Stimulated activated CD4-positive, alpha-beta T cell treated with anti-CD3 and anti-CD28 coated beads, Interleukin-4, amount 100 ng/mL, for 24 hours (primary cell): Measurements from ENCODE around the gene PRRX2.
"Not testable (repeated sequence)": the region's sequence is repeated elsewhere in the genome, so short reads cannot be mapped to it uniquely, and the experiment has no call there.

Experiments used
- DNase-seq: peaks from one replicate; pipeline ENCODE4 v3.0.0-alpha.2; 2020

PRRX2 gene

DNA sequence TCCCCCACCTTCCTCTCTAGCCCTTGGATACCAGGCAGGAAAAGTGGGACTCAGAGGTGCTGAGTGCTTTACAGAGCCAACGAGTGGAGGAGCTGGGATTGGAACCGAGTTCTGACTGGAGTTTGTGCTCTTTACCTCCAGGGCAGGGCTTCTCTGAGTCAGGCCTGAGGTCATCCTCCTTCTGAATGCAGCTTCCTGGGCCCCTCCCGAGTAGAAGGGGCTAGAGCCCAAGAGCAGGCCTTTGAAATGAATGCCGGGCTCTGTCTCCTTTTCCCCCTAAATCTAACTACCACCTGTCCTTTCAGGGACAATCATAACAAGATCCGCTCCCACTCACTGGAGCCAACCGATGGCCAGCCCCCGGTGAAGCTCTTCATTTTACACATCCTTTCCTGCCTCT, 74.7 kb downstream of the PRRX2 start:
- DNase-seq = no peak

DNA sequence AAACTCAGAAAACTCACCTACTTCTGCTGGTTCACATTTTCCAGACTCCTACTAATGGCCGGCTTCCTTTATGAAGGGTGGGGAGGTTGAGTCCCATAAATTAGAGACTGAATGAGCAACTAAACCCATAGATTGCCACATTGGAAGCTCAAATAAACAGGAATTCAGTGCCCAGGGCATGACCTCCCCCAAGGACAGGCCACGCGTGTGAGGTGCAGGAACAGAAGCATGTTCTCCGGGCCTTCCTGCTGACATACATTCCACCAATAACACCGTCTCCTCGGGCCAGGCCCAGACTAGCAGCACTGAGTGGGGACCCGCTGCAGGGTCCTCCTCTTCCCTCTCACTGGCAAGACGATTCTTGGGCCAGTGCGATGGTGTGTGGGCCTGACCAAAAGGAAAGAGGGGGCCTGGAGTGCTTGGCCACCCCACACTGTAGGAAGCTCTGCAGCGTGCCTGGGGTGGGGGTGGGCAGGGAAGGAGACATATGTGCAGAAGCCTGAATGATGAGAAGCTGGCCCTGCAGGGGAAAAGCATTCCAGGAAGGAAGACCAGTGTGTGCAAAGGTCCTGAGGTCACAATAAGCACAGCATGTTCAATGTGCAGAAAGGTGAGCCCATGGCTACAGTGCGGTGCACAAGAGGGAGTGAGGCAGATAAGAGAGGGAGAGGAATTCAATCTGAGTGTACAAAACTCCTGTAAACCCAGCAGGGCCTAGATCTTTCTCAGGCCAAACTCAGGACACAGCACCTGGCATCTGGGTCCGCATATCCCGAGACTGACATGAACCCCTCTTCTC, 75.4 kb downstream of the PRRX2 start:
- no peak for DNase-seq

DNA sequence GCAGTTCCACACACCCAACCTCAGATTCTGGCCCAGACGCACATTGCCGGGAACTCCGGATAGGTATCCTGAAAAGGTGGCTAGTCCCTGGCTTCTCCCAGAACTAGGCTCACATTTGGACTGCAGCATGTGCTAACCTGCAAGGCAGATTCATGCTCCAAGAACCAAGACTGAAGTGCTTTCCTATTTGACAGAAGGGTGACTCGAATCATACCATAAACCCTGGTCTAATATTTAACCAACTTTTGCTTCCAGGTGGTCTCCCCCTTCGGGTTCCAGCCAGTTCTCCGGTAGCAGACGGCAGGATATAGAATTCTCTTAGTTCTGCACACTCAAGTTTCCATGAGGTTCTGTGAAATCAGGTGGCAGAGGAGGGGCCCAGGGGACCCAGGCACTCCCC, 79.8 kb downstream of the PRRX2 start:
- DNase-seq = no peak

DNA sequence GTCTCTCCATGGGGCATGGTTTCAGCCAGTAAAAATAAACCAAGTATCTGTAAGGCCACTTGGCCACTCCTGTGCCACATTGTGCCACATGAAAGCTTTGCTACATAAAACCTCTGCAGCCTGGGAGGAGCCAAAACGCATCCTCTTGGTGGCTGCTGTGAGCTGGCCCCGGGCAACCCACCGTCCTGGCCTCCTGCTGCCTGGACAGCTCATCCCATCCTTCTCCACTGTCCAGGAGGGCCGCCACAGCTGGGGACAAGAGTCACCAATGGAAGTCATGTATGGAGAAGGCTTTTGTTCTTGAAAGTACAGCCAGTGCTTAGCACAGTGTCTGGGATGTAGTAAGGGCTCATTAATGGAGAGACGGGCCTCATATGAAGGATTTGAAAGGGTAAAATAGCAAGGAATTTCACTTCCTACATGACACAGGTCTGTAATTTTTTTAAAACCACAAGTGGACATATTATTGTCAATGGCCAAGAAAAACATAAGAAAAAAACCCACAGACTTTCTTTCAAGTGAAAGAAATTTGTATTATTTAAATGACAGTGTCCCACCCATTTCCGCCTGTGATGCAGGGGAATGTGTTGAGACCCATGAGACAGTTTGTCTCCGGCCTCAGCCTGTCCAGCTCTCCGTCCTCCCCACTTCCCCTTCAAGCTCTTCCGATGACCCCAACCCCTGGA, 80.8 kb downstream of the PRRX2 start:
- DNase-seq = no peak

DNA sequence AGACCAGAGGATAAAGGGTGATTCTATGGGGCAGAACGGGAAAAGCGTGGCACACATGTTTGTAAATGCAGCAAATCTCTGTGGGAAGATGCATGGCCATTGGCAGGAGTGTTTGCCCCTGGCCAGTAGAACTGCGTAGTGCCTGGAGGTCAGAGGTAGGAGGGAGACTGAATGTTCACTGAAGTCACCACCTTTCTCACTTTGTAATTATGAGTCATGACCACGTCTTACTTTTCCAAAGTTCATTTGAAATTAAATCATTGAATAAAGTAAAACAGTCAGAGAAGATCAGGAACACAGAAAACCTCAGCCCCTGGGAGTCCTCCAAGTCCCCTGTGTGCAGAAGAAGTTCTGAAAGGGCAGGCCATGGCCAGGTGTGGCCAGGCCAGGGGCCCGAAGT, 82.8 kb downstream of the PRRX2 start:
- no peak for DNase-seq

DNA sequence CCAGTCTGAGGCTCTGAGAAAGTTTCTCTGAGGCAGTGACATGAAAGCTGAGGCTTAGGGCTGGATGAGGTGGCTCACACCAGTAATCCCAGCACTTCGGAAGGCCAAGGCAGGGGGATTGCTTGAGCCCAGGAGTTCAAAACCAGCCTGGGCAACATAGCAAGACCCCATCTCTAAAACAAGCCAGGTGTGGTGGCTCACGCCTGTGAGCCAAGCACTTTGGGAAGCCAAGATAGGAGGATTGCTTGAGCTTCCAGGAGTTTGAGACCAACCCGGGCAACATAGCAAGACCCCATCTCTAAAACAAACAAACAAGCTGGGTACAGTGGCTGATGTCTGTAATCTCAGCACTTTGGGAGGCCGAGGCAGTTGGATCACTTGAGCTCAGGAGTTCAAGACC, 83.6 kb downstream of the PRRX2 start:
- DNase-seq = not testable (repeated sequence)

DNA sequence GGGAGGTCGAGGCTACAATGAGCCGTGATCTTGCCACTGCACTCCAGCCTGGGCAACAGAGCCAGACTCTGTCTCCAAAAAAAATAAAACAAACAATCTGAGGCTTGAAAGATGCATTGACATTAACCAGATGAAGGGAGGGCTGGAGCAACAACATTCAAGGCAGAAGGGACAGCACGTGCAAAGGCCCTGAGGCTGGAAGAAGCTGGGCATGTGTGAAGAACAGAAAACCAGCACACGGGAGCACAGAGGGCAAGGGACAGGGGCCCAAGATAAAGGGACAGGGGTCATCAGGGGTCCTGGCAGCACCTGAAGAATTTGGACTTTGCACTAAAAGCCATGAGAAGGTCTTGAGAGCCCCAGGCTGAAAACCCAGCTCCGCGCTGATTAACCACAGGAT, 84.1 kb downstream of the PRRX2 start:
- DNase-seq = no peak

DNA sequence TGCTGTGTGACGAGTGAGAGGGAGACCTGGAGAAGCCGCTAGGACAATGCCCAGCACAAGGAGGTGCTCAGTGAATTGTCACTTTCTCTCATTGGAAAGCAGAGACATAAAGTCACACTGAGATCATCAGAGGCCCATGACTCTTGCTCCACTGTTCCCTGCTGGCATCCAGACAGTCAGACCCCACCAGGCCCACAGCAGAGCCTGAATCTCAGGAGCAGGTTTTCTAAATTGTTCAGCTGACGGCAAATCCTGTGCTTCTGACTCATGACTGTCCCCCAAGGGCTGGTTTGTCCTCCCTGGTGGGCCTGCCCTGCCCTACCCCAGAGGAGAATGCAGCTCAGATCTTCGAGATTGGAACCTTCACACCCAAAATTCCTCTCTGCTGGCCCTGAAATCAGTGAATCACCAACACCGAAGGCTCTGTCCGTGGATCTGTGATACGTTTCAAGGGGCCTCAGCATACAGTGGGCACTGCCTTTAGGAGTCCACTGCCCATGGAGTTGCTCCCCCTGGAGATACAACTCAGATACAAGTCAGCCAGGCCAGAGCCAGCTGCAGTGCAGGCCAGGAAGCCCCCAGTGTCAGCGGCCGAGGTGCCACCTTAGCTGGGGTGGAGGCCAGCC, 84.7 kb downstream of the PRRX2 start:
- DNase-seq = no peak

DNA sequence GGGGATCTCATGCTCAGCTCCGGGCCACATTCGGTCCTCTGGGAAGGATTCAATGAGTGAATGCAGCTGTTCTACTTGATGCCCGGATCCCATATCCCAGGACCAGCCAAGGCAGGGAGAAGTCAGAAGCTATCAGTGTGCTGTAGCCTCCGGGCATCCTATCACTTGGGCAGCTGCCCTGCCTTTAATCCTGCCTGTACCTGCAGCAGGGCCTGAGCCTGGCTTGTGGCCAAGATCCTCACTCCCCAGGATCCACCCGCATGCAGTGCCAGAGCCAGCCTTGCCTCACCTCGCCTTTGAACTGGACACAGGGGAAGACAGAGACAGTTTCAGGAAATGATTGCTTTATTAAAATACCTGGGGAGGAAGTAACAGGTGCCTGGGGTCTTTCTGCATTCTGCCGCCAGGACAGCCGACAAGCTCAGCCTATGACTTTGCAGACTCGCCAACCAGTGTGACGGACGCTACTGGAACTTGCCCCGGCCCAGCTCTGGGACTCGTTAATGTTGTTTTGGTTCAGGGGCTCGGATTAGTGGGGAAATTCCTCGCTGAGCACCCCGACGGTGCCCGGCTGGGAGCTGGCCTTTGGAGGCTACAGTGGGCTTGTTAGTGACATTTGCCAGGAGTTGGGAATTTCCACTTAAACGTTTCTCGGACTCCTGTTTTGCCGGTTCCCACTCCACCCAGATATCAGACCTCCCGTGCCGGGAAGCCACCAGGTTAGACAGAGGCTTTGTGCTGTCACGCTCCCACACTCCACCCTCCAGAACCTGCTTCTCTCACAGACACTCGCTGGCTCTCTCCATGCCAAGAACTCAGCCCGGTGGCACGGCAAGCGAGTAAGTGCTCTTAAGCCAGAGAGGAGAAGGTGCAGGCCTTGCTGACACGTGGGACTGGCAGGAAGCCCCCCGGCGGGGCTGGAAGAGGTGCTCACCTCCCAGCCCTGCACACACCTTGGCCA, 86.7 kb downstream of the PRRX2 start:
- DNase-seq = no peak

DNA sequence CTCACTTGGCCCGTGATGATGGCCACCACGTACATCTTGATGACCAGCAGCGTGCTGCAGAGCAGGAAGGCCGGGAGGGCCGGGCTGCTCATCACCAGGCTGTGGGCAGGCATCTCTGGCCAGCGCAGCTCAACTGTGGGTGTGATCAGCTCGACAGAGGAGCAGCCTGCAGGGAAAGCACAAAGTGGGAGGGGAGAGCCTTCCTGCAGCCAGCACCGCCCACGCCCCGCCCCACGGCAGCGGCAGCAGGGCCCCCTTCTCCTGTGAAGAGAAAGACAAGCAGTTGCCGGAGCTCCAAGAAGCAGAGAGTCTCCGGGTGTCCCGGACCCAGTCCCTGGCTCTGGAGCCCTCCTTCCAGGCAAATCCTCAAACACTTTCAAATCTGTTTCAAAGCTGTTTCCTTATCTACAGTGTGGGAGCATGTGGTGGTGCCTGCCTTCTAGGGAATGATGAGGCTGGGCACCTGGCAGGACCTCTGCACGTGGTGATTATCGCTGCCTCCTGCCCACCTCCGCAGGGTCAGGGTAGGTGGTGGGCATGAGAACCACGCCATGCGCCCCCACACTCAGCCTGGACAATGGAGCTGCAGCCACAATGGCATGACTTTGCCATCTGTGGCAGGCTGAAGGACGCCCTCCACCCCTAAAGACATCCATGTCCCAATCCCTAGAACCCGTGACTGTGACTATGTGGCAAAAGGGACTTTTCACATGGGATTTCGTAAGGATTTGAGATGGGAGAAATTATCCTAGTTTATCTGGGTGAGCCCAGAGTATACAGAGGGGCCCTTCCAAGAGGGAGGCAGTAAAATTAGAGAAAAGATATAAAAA, 87.7 kb downstream of the PRRX2 start, which contains the start of gene PTGES:
Gene PTGES, minus strand, starts transcription at position 143 of the 830 bp plus-strand sequence. Its CDS starts 30 bp downstream, at position 113.
- DNase-seq = peak; percentile 42

DNA sequence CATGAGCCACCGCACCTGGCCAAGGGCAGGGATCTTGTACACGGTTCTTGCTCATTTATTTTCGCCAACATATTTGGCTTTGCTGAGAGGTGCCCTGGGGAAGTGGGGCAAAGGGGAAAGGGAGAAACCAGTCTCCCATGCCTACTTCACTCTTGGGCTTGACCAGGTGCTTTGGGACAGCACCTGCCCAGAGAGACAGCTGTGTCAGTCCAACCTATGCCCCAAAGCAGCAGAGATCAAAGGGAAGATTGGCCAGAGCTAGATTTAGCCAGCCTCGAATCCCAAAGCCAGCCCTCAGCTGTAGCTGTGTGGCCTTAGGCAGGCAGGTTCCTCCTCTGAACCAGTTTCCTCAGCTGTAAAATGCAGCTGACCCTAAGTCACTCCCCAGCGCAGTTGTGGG, 89.7 kb downstream of the PRRX2 start:
- DNase-seq = no peak

DNA sequence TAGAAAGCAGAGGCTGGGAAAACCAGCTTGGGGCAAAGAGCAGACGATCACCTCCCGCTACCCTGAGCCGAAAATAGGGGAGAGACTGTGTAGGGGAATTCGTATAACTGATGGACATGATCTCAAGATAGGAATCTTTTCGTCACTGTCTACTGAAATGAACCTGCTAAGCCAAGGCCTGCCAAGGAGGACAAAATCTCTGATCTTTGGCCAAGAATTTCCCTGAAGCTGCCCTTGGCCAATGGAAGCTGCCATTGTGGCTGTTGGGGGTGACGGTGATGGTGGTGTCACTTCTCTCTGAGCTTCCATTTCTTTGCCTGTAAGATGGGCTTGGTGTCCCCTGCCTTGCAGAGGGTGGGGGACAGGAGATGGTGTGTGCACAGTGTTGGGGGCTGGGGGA, 90.7 kb downstream of the PRRX2 start:
- no peak for DNase-seq

DNA sequence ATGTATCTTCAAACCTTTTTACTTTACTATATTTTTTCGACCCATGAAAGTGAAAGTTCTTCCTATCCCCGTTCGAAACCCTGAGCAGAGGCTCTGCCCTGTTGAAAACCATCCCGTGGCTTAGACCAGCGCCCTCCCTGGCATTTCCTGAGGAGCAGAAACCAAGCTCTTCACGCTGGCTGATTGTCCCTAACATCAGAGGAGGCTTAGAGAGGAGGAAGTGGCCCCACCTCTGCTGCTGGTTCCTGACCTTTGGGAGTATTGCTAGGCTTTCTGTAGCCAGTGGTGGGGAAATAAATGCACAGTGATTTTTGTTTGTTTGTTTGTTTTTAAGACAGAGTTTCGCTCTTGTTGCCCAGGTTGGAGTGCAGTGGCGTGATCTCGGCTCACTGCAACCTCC, 91.6 kb downstream of the PRRX2 start:
- DNase-seq = no peak

DNA sequence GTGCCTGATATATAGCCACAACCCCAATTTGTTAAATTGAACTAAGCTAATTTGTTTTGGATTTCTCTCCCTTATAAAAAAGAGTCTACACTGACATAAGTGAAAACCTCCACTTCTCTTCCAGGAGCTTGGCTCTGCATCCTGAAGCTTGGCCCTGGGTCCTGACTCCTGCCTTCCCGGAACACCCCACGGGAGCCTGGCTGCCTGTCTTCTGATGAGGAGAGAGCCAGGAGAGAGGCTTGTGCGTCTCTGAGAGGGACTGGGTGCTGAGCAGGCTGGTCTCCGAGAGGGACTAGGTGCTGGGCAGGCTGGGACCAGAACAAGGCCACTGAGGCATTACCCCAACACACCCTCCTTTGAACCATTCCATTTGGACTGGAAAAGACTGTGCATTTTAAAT, 93.9 kb downstream of the PRRX2 start:
- DNase-seq = no peak

DNA sequence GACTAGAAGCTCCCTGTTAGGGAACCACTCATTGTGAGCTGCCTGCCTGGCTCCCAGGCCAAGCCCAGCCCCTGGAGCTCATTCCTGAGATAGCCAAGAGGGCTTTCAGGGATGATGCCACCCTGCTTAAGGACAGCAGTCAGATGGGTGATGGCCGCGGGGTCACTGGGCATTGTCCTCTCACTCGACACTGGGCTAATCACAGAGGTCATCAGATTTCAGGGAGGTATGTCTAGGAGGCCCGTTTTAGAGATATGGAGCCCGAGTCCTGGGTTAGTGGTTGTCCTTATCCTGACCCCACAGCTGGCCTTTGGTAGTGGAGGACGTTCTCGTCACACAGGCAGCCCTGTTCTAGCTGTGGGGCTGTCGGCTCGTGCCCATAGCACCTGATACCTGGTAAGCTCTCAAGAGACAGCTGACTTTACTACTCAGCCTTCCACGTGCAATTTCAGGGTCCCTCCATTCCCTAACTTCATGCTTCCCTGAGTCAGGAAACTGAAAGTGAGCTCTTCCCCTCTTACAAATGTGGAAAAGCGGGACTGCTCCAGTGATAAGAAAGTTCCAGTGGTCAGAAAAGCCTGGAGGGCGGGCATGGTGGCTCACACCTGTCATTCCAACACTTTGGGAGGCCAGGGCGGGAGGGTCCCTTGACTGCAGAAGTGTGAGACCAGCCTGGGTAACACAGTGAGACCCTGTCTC, 94.5 kb downstream of the PRRX2 start:
- DNase-seq = no peak

DNA sequence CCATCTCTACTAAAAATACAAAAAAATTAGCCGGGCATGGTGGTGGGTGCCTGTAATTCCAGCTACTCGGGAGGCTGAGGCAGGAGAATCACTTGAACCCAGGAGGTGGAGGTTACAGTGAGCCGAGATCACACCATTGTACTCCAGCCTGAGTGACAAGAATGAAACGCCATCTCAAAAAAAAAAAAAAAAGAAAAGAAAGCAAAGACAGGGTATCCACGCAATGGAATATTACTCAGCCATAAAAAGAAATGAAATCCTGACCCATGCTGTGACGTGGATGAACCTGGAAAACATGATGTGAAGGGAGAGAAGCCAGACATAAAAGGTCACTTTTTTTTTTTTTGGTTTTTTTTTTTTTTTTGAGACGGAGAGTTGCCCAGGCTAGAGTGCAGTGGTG, 95.3 kb downstream of the PRRX2 start:
- not testable (repeated sequence) for DNase-seq

DNA sequence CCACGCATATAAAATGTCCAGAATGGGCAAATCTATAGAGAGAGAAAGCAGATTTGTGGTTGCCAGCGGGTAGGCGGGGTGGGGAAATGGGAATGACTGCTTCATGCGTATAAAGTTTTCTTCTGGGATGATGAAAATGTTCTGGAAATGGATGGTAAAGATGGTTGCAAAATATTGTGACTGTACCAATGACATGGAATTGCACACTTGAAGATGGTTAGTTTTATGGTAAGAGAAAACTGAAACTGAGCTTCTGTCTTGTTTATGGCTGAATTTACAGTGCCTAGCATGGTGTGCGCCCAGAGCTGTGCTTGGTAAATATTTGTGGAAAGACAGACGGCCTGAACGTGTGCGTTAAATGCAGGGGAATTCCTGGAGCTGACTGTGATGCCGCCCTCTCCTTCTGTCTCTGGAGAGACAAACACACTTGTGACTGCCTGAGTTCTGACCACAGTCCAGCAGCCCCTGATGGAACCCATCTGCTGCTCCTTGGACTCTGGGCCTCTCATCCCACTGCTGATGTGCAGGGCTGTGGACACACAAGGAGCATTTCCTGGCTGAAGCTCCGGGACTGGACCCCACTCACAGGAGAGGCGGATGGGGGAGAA, 96.0 kb downstream of the PRRX2 start:
- DNase-seq = no peak

DNA sequence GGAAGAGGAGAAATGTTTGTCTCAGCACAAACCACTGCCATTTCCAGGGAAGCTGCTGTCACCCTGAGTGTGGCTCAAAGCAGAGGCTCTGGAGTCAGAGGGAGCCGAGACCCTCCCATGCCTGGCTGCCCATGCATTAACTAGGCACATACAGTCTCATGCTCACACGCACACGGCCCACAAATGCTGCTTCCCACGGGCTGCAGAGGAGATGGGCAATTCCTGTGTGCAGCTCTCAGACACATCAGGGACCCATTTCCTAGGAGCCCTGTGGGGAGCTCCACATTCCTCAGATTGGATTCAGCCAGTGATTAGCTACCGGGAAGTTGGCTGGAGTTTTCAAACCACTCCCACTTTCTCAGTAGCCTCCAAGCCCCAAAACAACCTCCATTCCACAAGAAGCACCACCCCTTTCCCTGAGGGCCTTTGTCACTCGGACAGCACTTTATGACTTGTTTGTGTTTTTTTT, 96.5 kb downstream of the PRRX2 start:
- DNase-seq = no peak

DNA sequence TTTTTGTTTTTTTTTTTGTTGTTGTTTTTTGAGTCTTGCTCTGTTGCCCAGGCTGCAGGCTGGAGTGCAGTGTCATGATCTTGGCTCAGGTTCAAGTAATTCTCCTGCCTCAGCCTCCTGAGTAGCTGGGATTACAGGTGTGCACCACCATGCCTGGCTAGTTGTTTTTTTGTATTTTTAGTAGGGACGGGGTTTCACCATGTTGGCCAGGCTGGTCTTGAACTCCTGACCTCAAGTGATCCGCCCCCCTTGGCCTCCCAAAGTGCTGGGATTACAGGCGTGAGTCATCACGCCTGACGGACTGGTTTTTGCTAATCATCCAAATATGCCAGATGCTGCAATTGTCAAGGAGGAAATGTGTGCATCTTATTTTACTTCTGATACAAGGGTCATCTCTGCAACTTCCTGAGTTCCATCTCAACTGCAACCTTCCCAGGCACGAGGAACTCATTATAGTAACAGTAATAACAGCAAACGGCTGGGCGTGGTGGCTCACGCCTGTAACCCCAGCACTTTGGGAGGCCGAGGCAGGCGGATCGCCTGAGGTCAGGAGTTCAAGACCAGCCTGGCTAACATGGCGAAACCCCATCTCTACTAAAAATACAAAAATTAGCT, 97.0 kb downstream of the PRRX2 start:
- DNase-seq = not testable (repeated sequence)
